HEK293 (cell line): Measurements from ENCODE around the gene RASA3.
A peak's percentile ranks its signal among the peaks of the same experiment; 100 is the strongest.

ENCODE experiments used
- CTCF ChIA-PET: fragments of 350-600 bp; formaldehyde crosslinking; extraction: SDS; loops from one replicate; lab custom pipeline; 2021; ENCODE audit warnings: antibody characterized with exemption; lab: Yijun Ruan, JAX
- POLR2A ChIA-PET: fragments of 300-600 bp; formaldehyde crosslinking; extraction: SDS; loops from one replicate; lab custom pipeline; 2020; ENCODE audit warnings: antibody characterized with exemption, inconsistent platforms; lab: Yijun Ruan, JAX
- H3K27ac ChIP-seq: fragments of 200-500 bp; sonication (Bioruptor generic); 2 replicates; pipeline ENCODE4 v1.5.1; 2014; ENCODE audit warnings: low read depth, low read length, control low read depth, inconsistent platforms; ENCODE audit errors: extremely low read depth
- H3K36me3 ChIP-seq, 2 experiments: fragments of 200-500 bp in 1 of 2; sonication (Bioruptor generic) in 1 of 2; 1 replicate in 1 of 2; 2 replicates in 1 of 2; pipeline ENCODE4 v1.5.1; 2014 to 2017; ENCODE audit warnings: inconsistent platforms in 2 of 2, low read length in 2 of 2; ENCODE audit not compliant: control insufficient read depth in 2 of 2, insufficient read depth in 1 of 2
- H3K4me1 ChIP-seq: fragments of 200-500 bp; sonication (Bioruptor generic); 2 replicates; pipeline ENCODE4 v1.5.1; 2014; ENCODE audit warnings: mild to moderate bottlenecking, low read length, inconsistent platforms; ENCODE audit not compliant: control insufficient read depth, insufficient read depth
- H3K4me3 ChIP-seq: 2 replicates; pipeline ENCODE4 v1.5.1; 2011; ENCODE audit warnings: low read depth, mild to moderate bottlenecking, control low read depth, low read length, moderate library complexity
- H3K9me3 ChIP-seq: fragments of 200-500 bp; sonication (Bioruptor generic); 2 replicates; pipeline ENCODE4 v1.5.1; 2014; ENCODE audit warnings: low read depth, low read length, inconsistent platforms; ENCODE audit not compliant: control insufficient read depth, insufficient read depth
- REPIN1 ChIP-seq: fragments of 450-650 bp; formaldehyde crosslinking; IDR thresholded peaks from 2 replicates; pipeline ENCODE4 v1.5.1; 2017; ENCODE audit warnings: missing biosample characterization, missing genetic modification characterization, low read depth
- ZBTB21 ChIP-seq: fragments of 450-650 bp; formaldehyde crosslinking; IDR thresholded peaks from 2 replicates; pipeline ENCODE4 v1.5.1; 2017; ENCODE audit warnings: missing biosample characterization, missing genetic modification characterization
- ZFHX2 ChIP-seq: fragments of 450-650 bp; formaldehyde crosslinking; conservative IDR thresholded peaks from 2 replicates; pipeline ENCODE4 v1.5.1; 2016; ENCODE audit warnings: missing biosample characterization, missing genetic modification characterization
- ZNF121 ChIP-seq: fragments of 450-650 bp; formaldehyde crosslinking; IDR thresholded peaks from 2 replicates; pipeline ENCODE4 v1.5.1; 2016; ENCODE audit warnings: missing biosample characterization, missing genetic modification characterization
- ZNF248 ChIP-seq: fragments of 450-650 bp; formaldehyde crosslinking; IDR thresholded peaks from 2 replicates; pipeline ENCODE4 v1.5.1; 2017; ENCODE audit warnings: missing biosample characterization, missing genetic modification characterization
- ZNF311 ChIP-seq: fragments of 450-650 bp; formaldehyde crosslinking; IDR thresholded peaks from 2 replicates; pipeline ENCODE4 v1.5.1; 2017; ENCODE audit warnings: missing biosample characterization, missing genetic modification characterization, borderline replicate concordance
- ZNF350 ChIP-seq: fragments of 450-650 bp; formaldehyde crosslinking; IDR thresholded peaks from 2 replicates; pipeline ENCODE4 v1.5.0; 2017; ENCODE audit warnings: missing biosample characterization, mild to moderate bottlenecking, missing genetic modification characterization
- ZNF544 ChIP-seq: fragments of 450-650 bp; formaldehyde crosslinking; IDR thresholded peaks from 2 replicates; pipeline ENCODE4 v1.5.0; 2017; ENCODE audit warnings: missing biosample characterization, missing genetic modification characterization
- ZNF621 ChIP-seq: fragments of 450-650 bp; formaldehyde crosslinking; IDR thresholded peaks from 2 replicates; pipeline ENCODE4 v1.5.1; 2017; ENCODE audit warnings: missing biosample characterization, missing genetic modification characterization
- ZNF626 ChIP-seq: fragments of 450-650 bp; sonication (Bioruptor Pico); formaldehyde crosslinking; IDR thresholded peaks from 2 replicates; pipeline ENCODE4 v1.5.1; 2018; ENCODE audit warnings: missing biosample characterization, missing genetic modification characterization, inconsistent platforms
- ZNF707 ChIP-seq: fragments of 450-650 bp; formaldehyde crosslinking; IDR thresholded peaks from 2 replicates; pipeline ENCODE4 v1.5.1; 2016; ENCODE audit warnings: missing biosample characterization, missing genetic modification characterization
- TF ChIP-seq, protein P1 (sequence below): fragments of 450-650 bp; formaldehyde crosslinking; IDR thresholded peaks from 2 replicates; pipeline ENCODE4 v1.5.1; 2016; ENCODE audit warnings: missing biosample characterization, missing genetic modification characterization
- TF ChIP-seq, protein P2 (sequence below): fragments of 450-650 bp; formaldehyde crosslinking; IDR thresholded peaks from 2 replicates; pipeline ENCODE4 v1.5.1; 2016; ENCODE audit warnings: missing biosample characterization, missing genetic modification characterization, low read depth
- TF ChIP-seq, protein P3 (sequence below): fragments of 450-650 bp; formaldehyde crosslinking; IDR thresholded peaks from 2 replicates; pipeline ENCODE4 v1.5.1; 2016; ENCODE audit warnings: missing biosample characterization, missing genetic modification characterization
- TF ChIP-seq, protein P4 (sequence below): fragments of 450-650 bp; IDR thresholded peaks from 2 replicates; pipeline ENCODE4 v1.5.1; 2018; ENCODE audit warnings: missing biosample characterization, missing genetic modification characterization

Gene RASA3

DNA sequence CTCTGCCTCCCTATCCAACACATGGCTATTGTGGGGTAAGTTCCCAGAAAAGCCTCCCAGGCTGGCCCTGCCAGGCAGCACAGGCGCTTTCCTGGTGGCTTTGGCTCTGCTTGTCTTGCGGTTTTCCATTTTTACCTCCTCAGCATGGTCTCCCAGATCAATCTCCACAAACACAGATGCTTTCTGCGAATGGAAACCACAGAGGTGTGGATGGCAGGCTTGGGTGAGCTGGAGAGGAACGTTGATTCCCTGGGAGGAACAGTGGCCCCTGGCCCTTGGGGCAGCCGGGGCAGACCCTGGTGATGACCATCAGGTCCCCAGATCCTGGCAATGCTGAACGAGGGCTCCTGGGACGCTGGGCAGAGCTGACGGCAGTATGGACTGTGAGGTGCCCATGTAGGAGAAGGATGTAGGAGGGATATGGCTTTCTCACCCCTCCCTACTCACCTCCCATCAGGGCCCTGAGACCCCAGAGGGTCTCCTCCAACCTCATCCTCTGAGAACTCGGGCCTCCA lies 165.2 kb downstream of the RASA3 start (continued):
- TF ChIP-seq ZNF248 (no peak), ZFHX2 (tag by site-specific recombination) (no peak), ZNF350 (tag by site-specific recombination) (no peak)
- TF ChIP-seq, protein P1, sequence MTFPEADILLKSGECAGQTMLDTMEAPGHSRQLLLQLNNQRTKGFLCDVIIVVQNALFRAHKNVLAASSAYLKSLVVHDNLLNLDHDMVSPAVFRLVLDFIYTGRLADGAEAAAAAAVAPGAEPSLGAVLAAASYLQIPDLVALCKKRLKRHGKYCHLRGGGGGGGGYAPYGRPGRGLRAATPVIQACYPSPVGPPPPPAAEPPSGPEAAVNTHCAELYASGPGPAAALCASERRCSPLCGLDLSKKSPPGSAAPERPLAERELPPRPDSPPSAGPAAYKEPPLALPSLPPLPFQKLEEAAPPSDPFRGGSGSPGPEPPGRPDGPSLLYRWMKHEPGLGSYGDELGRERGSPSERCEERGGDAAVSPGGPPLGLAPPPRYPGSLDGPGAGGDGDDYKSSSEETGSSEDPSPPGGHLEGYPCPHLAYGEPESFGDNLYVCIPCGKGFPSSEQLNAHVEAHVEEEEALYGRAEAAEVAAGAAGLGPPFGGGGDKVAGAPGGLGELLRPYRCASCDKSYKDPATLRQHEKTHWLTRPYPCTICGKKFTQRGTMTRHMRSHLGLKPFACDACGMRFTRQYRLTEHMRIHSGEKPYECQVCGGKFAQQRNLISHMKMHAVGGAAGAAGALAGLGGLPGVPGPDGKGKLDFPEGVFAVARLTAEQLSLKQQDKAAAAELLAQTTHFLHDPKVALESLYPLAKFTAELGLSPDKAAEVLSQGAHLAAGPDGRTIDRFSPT: no peak

DNA sequence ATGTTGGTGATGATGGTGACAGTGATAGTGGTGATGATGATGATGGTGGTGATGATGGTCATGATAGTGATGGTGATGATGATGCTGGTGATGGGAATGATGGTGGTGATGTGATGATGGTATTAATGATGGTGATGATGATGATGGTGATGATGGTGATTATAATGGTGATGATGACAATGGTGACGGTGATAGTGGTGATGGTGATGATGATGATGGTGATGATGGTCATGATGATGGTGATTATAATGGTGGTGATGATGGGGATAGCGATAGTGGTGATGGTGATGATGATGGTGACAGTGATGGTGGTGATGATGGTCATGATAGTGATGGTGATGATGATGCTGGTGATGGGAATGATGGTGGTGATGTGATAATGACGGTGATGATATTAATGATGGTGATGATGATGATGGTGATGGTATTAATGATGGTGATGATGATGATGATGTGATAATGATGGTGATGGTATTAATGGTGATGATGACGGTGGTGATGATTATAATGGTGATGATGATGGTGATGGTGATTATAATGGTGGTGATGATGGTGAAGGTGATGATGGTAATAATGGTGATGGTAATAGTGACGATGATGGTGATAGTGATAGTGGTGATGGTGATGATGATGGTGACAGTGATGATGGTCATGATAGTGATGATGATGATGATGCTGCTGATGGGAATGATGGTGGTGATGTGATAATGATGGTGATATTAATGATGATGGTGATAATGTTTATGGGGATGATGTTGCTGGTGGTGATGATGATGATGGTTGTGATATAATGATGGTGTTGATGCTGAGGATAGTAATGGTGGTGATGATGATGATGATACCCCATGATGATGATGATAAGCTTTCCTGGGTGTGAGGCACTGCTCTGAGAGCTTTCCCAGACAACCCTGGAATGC lies 166.2 kb downstream of the RASA3 start:
- ChIA-PET CTCF (no interaction called here), POLR2A (interaction anchor here (0.5 kb wide), 1 partner anchor 59 kb away, joined by 3 read pairs; no protein-coding TSS in a partner anchor)
- Histone ChIP-seq H3K9me3 (no peaks in the 10 kb centered on the region), H3K4me3 (no peak overlapping the region), H3K36me3 (no peaks in the 10 kb centered on the region), H3K4me1 (no peaks in the 10 kb centered on the region), H3K27ac (no peak overlapping the region)
- TF ChIP-seq ZNF121 (tag by site-specific recombination): peak; percentile 8; the same call in 1 of the 2 replicates
- TF ChIP-seq, protein P2, sequence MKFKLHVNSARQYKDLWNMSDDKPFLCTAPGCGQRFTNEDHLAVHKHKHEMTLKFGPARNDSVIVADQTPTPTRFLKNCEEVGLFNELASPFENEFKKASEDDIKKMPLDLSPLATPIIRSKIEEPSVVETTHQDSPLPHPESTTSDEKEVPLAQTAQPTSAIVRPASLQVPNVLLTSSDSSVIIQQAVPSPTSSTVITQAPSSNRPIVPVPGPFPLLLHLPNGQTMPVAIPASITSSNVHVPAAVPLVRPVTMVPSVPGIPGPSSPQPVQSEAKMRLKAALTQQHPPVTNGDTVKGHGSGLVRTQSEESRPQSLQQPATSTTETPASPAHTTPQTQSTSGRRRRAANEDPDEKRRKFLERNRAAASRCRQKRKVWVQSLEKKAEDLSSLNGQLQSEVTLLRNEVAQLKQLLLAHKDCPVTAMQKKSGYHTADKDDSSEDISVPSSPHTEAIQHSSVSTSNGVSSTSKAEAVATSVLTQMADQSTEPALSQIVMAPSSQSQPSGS: peak; percentile 48; the same call in 1 of the 2 replicates
- 0 out of 2 replicates have a peak, but pooled peaks have one; percentile 7 for TF ChIP-seq ZNF707
- TF ChIP-seq ZNF621 (tag by site-specific recombination): peak; percentile 39; the same call in 1 of the 2 replicates
- TF ChIP-seq ZBTB21 (tag by site-specific recombination): no peak
- TF ChIP-seq ZNF311: 0 out of 2 replicates have a peak, but pooled peaks have one; percentile 7
- TF ChIP-seq REPIN1: no peak
- TF ChIP-seq ZNF544: 0 out of 2 replicates have a peak, but pooled peaks have one; percentile 5
- TF ChIP-seq ZNF626 (tag by site-specific recombination): no peak
- TF ChIP-seq, protein P3, sequence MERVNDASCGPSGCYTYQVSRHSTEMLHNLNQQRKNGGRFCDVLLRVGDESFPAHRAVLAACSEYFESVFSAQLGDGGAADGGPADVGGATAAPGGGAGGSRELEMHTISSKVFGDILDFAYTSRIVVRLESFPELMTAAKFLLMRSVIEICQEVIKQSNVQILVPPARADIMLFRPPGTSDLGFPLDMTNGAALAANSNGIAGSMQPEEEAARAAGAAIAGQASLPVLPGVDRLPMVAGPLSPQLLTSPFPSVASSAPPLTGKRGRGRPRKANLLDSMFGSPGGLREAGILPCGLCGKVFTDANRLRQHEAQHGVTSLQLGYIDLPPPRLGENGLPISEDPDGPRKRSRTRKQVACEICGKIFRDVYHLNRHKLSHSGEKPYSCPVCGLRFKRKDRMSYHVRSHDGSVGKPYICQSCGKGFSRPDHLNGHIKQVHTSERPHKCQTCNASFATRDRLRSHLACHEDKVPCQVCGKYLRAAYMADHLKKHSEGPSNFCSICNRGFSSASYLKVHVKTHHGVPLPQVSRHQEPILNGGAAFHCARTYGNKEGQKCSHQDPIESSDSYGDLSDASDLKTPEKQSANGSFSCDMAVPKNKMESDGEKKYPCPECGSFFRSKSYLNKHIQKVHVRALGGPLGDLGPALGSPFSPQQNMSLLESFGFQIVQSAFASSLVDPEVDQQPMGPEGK (tag by site-specific recombination): no peak
- TF ChIP-seq, protein P4, sequence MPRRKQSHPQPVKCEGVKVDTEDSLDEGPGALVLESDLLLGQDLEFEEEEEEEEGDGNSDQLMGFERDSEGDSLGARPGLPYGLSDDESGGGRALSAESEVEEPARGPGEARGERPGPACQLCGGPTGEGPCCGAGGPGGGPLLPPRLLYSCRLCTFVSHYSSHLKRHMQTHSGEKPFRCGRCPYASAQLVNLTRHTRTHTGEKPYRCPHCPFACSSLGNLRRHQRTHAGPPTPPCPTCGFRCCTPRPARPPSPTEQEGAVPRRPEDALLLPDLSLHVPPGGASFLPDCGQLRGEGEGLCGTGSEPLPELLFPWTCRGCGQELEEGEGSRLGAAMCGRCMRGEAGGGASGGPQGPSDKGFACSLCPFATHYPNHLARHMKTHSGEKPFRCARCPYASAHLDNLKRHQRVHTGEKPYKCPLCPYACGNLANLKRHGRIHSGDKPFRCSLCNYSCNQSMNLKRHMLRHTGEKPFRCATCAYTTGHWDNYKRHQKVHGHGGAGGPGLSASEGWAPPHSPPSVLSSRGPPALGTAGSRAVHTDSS (tag by site-specific recombination): peak; percentile 96
